CD1c-positive myeloid dendritic cell (primary cell): ENCODE measurements around the gene KRTAP5-4.
"Not testable (repeated sequence)": the region's sequence is repeated elsewhere in the genome, so short reads cannot be mapped to it uniquely, and the experiment has no call there.

ENCODE experiments used
- DNase-seq: peaks from one replicate; pipeline ENCODE4 v3.0.0-alpha.2; 2016; ENCODE audit errors: extremely low spot score

Gene KRTAP5-4

DNA sequence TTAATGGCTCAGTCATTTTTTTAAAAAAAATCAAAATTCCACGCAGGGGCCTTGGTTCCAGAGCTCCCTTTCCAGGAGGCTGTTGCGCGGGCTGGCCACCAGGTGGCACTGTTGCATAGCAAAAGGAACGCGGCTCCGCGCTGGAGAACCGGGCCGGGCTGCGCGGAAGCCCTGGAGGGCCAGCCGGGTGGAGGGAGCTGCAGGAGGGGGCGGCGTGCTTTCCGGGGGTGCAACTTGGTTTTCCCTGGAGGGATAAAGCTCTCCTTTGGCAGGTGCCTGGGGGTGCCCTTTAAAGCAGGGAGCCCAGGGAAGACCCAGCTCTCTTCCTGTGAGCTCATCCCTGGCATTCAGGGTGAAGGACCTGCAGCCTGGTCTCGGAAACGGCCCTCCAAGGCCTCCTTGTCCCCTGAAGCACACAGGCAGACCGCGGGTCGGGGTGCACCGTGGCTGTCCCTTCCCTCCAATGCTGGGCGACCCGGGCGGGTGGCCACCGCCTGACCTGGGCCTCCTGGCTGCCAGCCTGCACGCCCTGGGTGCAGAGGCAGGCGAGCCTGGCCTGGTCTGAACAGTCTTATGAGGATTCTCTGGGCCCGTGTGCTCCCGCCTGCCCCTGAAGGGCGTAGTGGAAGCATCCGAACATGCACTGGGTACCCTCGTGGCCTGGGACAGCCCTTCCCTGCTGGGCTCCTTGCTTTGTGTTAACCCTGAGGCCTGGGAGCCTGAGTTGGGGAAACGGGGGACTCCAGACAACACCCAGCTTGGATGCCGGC lies 31.0 kb upstream of the KRTAP5-4 start:
- DNase-seq: peak; percentile 83

DNA sequence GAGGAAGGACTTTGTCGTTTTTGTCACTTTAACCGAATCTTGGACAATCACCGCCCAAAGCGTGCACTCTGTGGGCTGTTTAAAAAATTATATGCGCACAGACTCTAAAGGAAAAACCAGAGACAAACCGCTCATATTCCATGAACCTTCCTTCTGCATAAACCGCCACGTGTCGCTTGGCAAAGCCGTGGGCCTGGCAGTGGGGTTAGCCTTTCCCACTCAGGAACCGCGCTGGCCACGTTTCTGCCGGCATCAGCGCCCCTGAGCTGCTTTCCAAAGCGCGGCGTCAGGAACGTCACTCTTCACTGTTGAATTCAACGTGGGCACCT lies 30.5 kb upstream of the KRTAP5-4 start:
- DNase-seq: no peak

DNA sequence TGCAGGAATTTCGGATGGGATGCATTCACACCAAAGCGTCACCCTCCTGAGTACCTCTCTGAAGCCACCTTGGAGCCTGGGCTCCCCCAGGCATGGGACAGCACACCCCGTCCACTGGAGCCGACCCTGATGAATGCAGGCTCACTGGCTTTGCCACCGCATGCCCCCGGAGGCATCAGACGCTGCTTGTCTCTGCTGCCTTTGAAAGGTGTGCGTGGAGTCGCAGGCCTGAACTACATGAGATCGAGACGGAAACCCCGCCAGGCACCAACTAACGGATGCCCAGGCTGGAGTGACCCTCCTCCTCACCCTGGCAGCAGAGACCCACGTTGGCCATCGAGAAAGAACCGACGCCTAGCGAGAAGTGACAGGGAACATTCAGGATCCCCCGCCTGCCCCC lies 30.1 kb upstream of the KRTAP5-4 start:
- no peak for DNase-seq

- no peak for DNase-seq
Measured at GRCh38 chr11:1651411-1651980, 29.6 kb upstream of the KRTAP5-4 start.

DNA sequence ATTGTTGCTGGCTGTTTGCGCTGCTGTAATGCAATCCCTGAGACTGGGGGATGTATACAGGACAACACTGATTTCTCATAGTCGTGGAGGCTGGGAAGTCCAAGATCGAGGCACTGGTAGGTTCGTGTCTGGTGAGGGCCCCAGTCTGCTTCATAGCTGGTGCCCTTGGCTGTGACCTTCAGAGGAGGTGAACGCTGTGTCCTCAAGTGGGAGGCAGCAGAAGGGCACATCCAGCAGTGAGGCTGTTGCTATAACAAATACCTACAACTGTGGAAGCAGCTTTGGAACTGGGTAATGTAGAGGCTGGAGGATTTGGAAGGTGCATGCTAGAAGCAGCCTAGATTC lies 29.0 kb upstream of the KRTAP5-4 start:
- no peak for DNase-seq

GRCh38 chr11:1650034-1650917 lies 28.3 kb upstream of the KRTAP5-4 start:
- no peak for DNase-seq

DNA sequence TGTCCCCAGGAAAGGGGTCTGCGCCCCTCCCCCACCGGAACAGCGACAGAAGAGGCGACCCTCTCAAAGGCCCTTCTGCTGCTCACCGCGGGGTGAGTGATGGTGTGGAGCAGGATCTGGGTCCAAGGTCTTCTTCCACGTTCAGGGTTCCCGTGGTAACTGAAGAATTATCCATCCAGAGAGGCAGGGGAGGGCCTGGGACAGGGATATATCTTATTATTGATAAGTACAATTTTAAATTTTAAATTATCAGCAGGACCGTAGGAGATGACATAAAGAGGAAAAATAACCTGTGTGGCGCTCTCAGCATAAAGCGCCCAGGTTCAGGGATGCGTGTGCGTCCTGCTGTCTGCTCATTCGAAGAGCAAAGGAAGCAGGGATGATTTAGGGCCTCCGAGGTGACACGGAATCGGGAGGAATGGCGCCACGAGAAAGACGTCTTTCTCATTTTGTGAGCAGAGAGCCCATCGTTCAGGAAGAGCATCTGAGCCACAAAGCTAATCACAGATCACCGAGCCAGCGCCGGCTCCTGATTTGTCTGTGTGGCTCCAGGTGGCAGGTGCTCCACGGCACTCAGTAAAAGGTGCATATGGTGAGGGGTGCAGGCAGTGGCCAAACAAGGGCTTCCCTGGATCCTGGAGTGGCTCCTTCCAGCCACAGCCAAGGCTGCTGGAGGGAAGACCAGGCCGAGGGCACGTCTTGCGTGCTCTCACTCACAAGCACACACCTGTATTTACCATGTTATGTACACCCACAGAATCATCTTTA lies 26.9 kb upstream of the KRTAP5-4 start:
- no peak for DNase-seq

DNA sequence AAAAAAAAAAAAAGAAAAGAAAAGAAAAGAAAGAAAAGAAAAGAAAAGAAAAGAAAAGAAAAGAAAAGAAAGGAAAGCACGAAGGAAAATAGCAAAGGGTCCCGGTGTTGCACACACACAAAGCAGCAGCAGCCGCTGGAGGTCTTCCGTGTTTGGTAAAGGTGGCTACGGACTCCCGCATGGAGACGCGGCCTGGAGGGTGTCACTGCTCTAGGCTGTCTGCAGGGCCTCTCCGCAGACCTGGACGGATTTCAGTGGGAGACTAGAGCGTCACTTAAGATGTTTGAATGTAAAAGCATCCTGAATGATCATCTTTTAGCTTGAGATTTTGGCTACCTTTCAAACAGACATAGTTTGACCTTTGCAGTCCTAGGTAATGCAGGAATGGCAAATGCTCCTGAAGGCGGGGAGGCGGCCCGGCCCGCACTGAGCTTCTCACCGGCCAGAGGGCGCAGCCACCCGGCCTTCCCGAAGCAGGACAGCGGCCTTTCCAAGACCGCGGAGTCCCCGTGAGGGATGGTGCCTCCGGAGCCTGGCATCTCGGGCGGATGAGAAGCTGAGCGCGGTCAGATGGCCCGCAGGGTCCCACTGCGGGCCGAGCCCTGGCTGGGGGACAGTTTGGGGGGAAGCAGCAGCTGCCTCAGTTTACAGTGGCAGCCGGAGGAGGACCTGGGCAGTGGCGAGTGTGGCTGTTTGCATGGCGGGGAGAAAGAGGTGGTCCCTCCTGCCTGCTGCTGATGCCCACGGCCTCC lies 26.1 kb upstream of the KRTAP5-4 start:
- no peak for DNase-seq

DNA sequence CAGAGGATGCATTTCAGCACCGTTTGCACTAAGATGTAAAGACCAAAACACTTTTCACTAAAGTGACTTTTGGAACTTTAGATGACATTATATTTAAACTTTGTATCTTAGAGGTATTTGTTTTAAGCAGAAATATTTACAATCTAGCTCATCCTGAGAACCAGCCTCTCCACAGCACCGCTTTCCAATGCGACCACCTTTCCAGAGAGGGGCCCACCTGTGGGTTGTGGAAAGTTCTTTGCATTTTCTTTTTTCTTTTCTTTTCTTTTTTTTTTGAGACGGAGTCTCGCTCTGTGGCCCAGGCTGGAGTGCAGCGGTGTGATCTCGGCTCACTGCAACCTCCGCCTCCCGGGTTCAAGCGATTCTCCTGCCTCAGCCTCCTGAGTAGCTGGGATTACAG lies 24.6 kb upstream of the KRTAP5-4 start:
- not testable (repeated sequence) for DNase-seq

GRCh38 chr11:1645357-1645821 lies 23.5 kb upstream of the KRTAP5-4 start:
- no peak for DNase-seq

- no peak for DNase-seq
Measured at GRCh38 chr11:1644601-1645356, 22.8 kb upstream of the KRTAP5-4 start.

- no peak for DNase-seq
Measured at GRCh38 chr11:1643146-1643690, 21.3 kb upstream of the KRTAP5-4 start.

DNA sequence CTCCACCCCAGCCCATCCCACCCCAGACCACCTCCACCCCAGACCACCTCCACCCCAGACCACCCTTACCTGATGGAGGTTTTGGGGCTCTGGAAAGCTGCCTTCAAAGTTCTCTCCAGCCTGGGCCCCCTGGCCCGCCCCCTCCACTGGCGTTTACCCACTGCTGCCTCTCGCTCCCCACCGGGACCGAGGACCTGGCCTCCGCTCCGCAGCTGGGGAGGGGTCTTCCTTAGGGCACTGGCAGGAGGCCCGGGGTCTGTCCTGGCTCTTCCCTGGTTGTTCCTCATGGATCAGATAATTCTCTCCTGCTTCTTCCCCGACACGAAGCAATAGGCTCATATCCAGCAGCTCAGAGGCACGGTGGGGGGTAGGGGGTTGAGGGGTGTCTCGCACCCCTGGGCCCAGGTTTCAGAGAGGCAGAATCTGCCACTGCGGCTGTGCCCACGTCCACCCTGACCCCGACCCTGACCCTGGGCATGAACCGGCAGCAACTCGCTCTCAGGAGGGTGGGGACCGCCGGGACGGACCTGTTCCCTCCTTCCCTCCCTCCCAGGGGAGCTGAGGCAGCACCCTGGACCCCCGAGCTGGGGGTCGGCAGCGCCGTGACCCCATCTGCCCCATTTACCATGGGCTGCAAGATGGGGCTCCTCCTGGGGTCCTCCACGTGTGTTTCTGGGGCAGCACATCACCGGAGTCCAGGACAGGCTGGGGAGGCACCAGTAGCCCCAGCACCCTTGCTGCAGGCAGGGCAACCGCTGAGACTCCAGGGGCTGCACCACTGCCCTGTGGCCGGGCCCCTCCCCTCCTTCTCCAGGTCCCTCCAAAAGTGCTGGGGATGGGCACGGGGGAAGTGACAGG lies 20.6 kb upstream of the KRTAP5-4 start:
- DNase-seq: no peak

- DNase-seq: no peak
Measured at GRCh38 chr11:1641096-1641495, 19.2 kb upstream of the KRTAP5-4 start.

DNA sequence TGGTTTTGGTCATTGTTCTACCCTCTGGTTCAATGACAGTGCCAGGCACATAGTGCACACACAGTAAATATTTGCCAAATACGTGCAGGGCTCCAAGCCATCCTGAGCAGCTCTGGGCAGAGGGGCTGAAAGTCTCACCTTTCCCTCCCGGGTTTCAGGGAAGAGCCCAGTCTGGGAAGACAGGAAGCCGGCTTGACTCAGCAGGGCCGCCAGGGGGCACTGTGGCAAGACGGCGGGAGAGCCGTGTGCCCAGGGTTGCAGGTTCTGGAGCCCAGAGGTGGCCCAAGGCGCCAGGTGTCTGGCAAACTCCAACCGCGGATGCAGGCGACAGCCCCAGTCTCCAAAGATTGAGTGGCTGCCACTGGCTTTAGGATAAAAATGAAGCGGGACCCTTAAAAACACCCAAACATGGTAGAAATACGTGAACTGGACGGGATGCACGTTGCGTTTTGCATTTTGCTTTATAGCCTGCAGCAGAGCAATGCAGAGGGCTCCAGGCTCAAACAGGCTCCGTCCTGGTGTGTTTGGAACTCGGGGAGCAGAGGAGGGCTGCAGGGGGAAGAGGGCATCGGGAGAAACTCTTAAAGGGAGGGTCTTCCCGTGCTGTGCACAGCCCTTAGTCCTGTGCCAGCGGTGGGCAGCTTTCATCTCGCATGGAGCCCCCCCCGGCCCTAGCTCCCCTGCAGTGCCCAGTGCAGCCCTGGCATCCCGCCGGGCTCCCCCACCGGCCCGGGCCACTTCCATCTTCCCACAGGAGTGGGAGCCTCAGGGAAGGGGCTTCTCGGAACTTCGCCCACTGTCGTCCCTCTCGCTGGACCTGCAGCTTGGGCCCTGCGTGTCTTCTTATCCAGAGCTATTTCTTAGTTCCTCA lies 18.4 kb upstream of the KRTAP5-4 start:
- peak; percentile 38 for DNase-seq

DNA sequence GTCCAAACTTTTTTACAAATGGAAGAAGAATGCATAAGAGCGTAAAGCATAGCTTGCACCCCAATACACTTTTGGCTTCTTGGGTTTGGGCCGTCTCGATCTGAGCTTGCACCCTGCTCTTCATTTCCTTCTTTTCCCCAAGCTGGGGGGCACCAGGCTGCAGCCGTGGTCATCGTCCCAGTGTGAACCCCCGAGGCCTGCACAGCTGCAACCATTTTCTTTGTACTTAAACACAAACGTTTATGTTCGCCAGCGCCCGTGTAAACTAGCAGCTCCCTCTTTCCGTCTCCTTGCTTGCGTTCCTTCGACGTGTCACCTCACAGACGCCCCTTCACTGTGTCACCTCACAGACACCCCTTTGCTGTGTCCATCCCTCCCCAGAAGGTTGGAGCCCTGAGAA lies 17.7 kb upstream of the KRTAP5-4 start:
- DNase-seq: no peak

DNA sequence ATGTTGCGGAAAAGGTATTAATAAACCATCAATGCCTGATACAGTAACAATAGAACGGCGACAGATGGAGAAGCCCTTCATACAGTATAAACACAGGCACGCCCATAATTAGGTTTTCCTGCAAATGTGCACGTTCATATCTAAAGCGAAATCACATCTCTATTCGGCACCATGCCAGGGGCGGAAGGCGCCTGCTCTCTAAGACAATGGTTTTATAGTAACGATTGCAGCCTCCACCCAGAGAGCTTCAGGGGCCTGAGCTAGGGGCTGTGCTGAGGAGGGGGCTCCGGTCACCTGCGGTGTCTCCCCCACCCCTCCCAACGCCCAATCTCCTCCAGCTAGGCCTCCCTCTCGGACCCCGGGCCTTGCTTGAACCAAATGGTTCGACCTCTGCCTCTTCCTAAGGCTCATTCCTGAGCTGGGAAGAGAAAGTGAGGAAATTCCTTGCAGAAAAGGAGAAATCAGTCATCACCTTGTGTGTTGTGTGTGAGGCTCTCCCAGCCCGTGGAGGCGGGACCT lies 17.2 kb upstream of the KRTAP5-4 start:
- no peak for DNase-seq

GRCh38 chr11:1638344-1638743 lies 16.4 kb upstream of the KRTAP5-4 start:
- no peak for DNase-seq
